T-helper 2 cell treated with Interferon-gamma antibody and Interleukin-4, amounts not matched to agents 5 μg/mL and 100 μg/mL, for 36 hours (primary cell): Measurements from ENCODE around the gene CLDN7.

ENCODE experiments used
- DNase-seq: peaks from one replicate; pipeline ENCODE4 v3.0.0; 2021; ENCODE audit warnings: low spot score
- H3K27ac Mint-ChIP-seq: one replicate; pipeline ENCODE4 v1.8.0; 2021; ENCODE audit warnings: mild to moderate bottlenecking, mixed read lengths
- H3K27me3 Mint-ChIP-seq: one replicate; pipeline ENCODE4 v1.8.0; 2021; ENCODE audit warnings: low read depth, mixed read lengths
- H3K36me3 Mint-ChIP-seq: one replicate; pipeline ENCODE4 v1.8.0; 2021; ENCODE audit warnings: low read depth, mixed read lengths
- H3K4me1 Mint-ChIP-seq: one replicate; pipeline ENCODE4 v1.8.0; 2021; ENCODE audit warnings: low read depth, mixed read lengths
- H3K4me3 Mint-ChIP-seq: one replicate; pipeline ENCODE4 v1.8.0; 2022; ENCODE audit warnings: mild to moderate bottlenecking, moderate library complexity, mixed read lengths
- H3K9me3 Mint-ChIP-seq: one replicate; pipeline ENCODE4 v1.8.0; 2021; ENCODE audit warnings: mixed read lengths

Gene CLDN7

GRCh38 chr17:7262192-7262934, at the start of gene CLDN7:
TSS of gene CLDN7 (minus strand) at chr17:7262478. CDS start at chr17:7262043, 435 bp downstream.
- H3K36me3 Mint-ChIP-seq, result peaks cover 12% of the 10 kb centered on the region
- peaks cover 31% of the 10 kb centered on the region for H3K27me3 Mint-ChIP-seq
- DNase-seq, result no peak
- peak within 1 kb of the TSS; percentile 55 for H3K4me3 Mint-ChIP-seq
- H3K9me3 Mint-ChIP-seq, result no peaks in the 10 kb centered on the region
- H3K27ac Mint-ChIP-seq, result no peak within 1 kb of the TSS
- peaks cover 20% of the 10 kb centered on the region for H3K4me1 Mint-ChIP-seq

- Mint-ChIP-seq H3K9me3 (no peaks in the 10 kb centered on the region), H3K36me3 (peaks cover 62% of the 10 kb centered on the region), H3K27ac (peak overlapping the region; percentile 95), H3K4me3 (peak overlapping the region; percentile 88), H3K4me1 (peaks cover 49% of the 10 kb centered on the region), H3K27me3 (peaks cover 3% of the 10 kb centered on the region)
- no peak for DNase-seq
Observed at GRCh38 chr17:7311110-7311705, 48.9 kb upstream of the CLDN7 start.

GRCh38 chr17:7309628-7310027, 47.4 kb upstream of the CLDN7 start:
- no peak for DNase-seq
- Mint-ChIP-seq H3K36me3 (peaks cover 61% of the 10 kb centered on the region), H3K27ac (peak overlapping the region; percentile 95), H3K4me1 (peaks cover 49% of the 10 kb centered on the region), H3K9me3 (no peaks in the 10 kb centered on the region), H3K27me3 (peaks cover 3% of the 10 kb centered on the region), H3K4me3 (peak overlapping the region; percentile 88)

GRCh38 chr17:7308625-7309433, 46.6 kb upstream of the CLDN7 start:
- DNase-seq, result peak; percentile 82
- Mint-ChIP-seq H3K27ac (peak overlapping the region; percentile 95), H3K36me3 (peaks cover 53% of the 10 kb centered on the region), H3K4me3 (peak overlapping the region; percentile 88), H3K27me3 (peaks cover 3% of the 10 kb centered on the region), H3K9me3 (no peaks in the 10 kb centered on the region), H3K4me1 (peaks cover 42% of the 10 kb centered on the region)

GRCh38 chr17:7307686-7308624, 45.7 kb upstream of the CLDN7 start:
- no peak for DNase-seq
- Mint-ChIP-seq H3K9me3 (no peaks in the 10 kb centered on the region), H3K4me1 (peaks cover 34% of the 10 kb centered on the region), H3K36me3 (peaks cover 45% of the 10 kb centered on the region), H3K4me3 (peak overlapping the region; percentile 88), H3K27me3 (peaks cover 3% of the 10 kb centered on the region), H3K27ac (peak overlapping the region; percentile 97)

- Mint-ChIP-seq H3K27me3 (peaks cover 3% of the 10 kb centered on the region), H3K4me1 (peaks cover 33% of the 10 kb centered on the region), H3K27ac (peak within 1 kb of the TSS; percentile 97), H3K4me3 (peak within 1 kb of the TSS; percentile 88), H3K9me3 (no peaks in the 10 kb centered on the region), H3K36me3 (peaks cover 36% of the 10 kb centered on the region)
- peak; percentile 99 for DNase-seq
Observed at GRCh38 chr17:7306911-7307685, 44.8 kb upstream of the CLDN7 start, which contains the start of gene EIF5A. TSS of gene EIF5A (plus strand) at chr17:7307628. CDS start at chr17:7309636, 2,008 bp downstream.

- DNase-seq, result no peak
- Mint-ChIP-seq H3K27ac (peak overlapping the region; percentile 1), H3K4me3 (no peak overlapping the region), H3K36me3 (peaks cover 8% of the 10 kb centered on the region), H3K9me3 (no peaks in the 10 kb centered on the region), H3K27me3 (peaks cover 5% of the 10 kb centered on the region), H3K4me1 (peaks cover 9% of the 10 kb centered on the region)
Observed at GRCh38 chr17:7304179-7304578, 41.9 kb upstream of the CLDN7 start.

GRCh38 chr17:7296189-7296861, 34.0 kb upstream of the CLDN7 start:
- no peaks in the 10 kb centered on the region for H3K9me3 Mint-ChIP-seq
- H3K4me1 Mint-ChIP-seq, result peaks cover 20% of the 10 kb centered on the region
- H3K4me3 Mint-ChIP-seq, result peak overlapping the region; percentile 63
- no peaks in the 10 kb centered on the region for H3K36me3 Mint-ChIP-seq
- peak overlapping the region; percentile 45 for H3K27ac Mint-ChIP-seq
- peak; percentile 75 for DNase-seq
- H3K27me3 Mint-ChIP-seq, result peaks cover 29% of the 10 kb centered on the region

- no peak for DNase-seq
- Mint-ChIP-seq H3K27me3 (peaks cover 34% of the 10 kb centered on the region), H3K4me1 (peaks cover 20% of the 10 kb centered on the region), H3K36me3 (no peaks in the 10 kb centered on the region), H3K27ac (peak overlapping the region; percentile 60), H3K4me3 (peak overlapping the region; percentile 82), H3K9me3 (no peaks in the 10 kb centered on the region)
Observed at GRCh38 chr17:7295230-7296180, 33.2 kb upstream of the CLDN7 start.

GRCh38 chr17:7294614-7295153, 32.4 kb upstream of the CLDN7 start, which contains the start of gene YBX2:
TSS of gene YBX2 (minus strand) at chr17:7294639. CDS start at chr17:7294500, 139 bp downstream.
- peak within 1 kb of the TSS; percentile 82 for H3K4me3 Mint-ChIP-seq
- peak; percentile 86 for DNase-seq
- H3K27ac Mint-ChIP-seq, result peak within 1 kb of the TSS; percentile 60

More at GRCh38 chr17:7294614-7295153, 32.4 kb upstream of the CLDN7 start, which contains the start of gene YBX2:
- Mint-ChIP-seq H3K36me3 (no peaks in the 10 kb centered on the region), H3K27me3 (peaks cover 34% of the 10 kb centered on the region), H3K4me1 (peaks cover 20% of the 10 kb centered on the region), H3K9me3 (no peaks in the 10 kb centered on the region)
